OCI-LY3 (cell line): Measurements from ENCODE around the gene PHACTR3.

Experiments used
- H2AFZ ChIP-seq: fragments of 200-600, 300-600 bp; shearing (Covaris generic); 2 replicates; pipeline ENCODE4 v1.6.0; 2014; ENCODE audit warnings: antibody characterized with exemption, low read depth, low read length
- H3K27ac ChIP-seq: fragments of 200-600, 300-600 bp; sonication (generic); 2 replicates; pipeline ENCODE4 v1.5.1; 2014; ENCODE audit warnings: mild to moderate bottlenecking, low read length, moderate library complexity, mixed read lengths
- H3K27me3 ChIP-seq: fragments of 200-600, 300-600 bp; sonication (generic); 2 replicates; pipeline ENCODE4 v1.6.1; 2014; ENCODE audit warnings: low read depth, low read length, mixed read lengths
- H3K36me3 ChIP-seq: fragments of 200-600, 300-600 bp; sonication (generic); replicated peaks from 2 replicates; pipeline ENCODE3; 2014; ENCODE audit warnings: low read depth, low read length, mixed read lengths
- H3K4me1 ChIP-seq: fragments of 300-600, 200-600 bp; sonication (generic); 2 replicates; pipeline ENCODE4 v1.6.1; 2014; ENCODE audit warnings: low read length, mixed read lengths
- H3K4me2 ChIP-seq: fragments of 200-600, 300-600 bp; sonication (generic); 2 replicates; pipeline ENCODE4 v1.6.1; 2014; ENCODE audit warnings: low read length, mixed read lengths
- H3K4me3 ChIP-seq: fragments of 300-600, 200-600 bp; sonication (generic); 2 replicates; pipeline ENCODE4 v1.5.1; 2014; ENCODE audit warnings: antibody characterized with exemption, mild to moderate bottlenecking, low read length, moderate library complexity
- H3K79me2 ChIP-seq: fragments of 300-600, 200-600 bp; shearing (Covaris generic); 2 replicates; pipeline ENCODE4 v1.6.1; 2014; ENCODE audit warnings: mild to moderate bottlenecking, low read length, mixed read lengths
- H3K9ac ChIP-seq: fragments of 300-600, 200-600 bp; shearing (Covaris generic); 2 replicates; pipeline ENCODE4 v1.6.0; 2014; ENCODE audit warnings: mild to moderate bottlenecking, low read length, moderate library complexity
- H3K9me3 ChIP-seq: fragments of 200-600, 300-600 bp; shearing (Covaris generic); 2 replicates; pipeline ENCODE4 v1.6.1; 2014; ENCODE audit warnings: low read length, mixed read lengths; ENCODE audit not compliant: insufficient read depth
- H4K20me1 ChIP-seq: fragments of 200-600, 300-600 bp; sonication (generic); 2 replicates; pipeline ENCODE4 v1.6.1; 2016; ENCODE audit warnings: low read length, mixed read lengths; ENCODE audit not compliant: insufficient read depth
- CTCF ChIP-seq: fragments of 200-600, 300-600 bp; sonication (generic); IDR thresholded peaks from 2 replicates; pipeline ENCODE4 v1.5.1; 2014; ENCODE audit warnings: antibody characterized with exemption, low read length, low read depth
- EZH2phosphoT487 ChIP-seq: fragments of 200-600 bp; shearing (Covaris generic); IDR thresholded peaks from 2 replicates; pipeline ENCODE4 v1.6.1; 2018; ENCODE audit warnings: antibody characterized with exemption, mixed run types, low read depth

PHACTR3 gene

DNA sequence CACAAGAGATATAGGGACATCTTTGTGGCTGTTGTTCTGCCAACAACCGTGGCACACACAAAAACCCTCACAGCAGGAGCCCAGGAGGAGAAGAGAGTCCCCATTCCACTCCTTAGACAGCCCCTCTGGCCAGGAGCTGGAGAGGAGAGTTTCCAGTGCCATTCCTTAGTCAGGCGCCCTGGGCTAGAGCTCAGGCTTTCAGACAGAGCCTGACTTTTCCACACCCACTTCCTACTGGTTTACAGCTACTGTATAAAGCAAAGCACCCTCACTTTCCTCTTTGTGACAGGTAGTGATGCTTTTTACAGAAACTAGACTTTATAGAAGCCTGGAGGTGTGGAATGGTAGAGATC lies 183.2 kb downstream of the PHACTR3 start:
- no peak overlapping the region for H3K4me3 ChIP-seq
- no peaks in the 10 kb centered on the region for H4K20me1 ChIP-seq
- no peak for TF ChIP-seq EZH2phosphoT487
- no peak overlapping the region for H2AFZ ChIP-seq
- H3K9me3 ChIP-seq: no peaks in the 10 kb centered on the region
- H3K36me3 ChIP-seq: no peaks in the 10 kb centered on the region
- no peak overlapping the region for H3K4me2 ChIP-seq
- no peak overlapping the region for H3K27ac ChIP-seq
- H3K4me1 ChIP-seq: no peaks in the 10 kb centered on the region
- no peak overlapping the region for H3K9ac ChIP-seq
- H3K27me3 ChIP-seq: peaks cover 45% of the 10 kb centered on the region
- no peaks in the 10 kb centered on the region for H3K79me2 ChIP-seq

DNA sequence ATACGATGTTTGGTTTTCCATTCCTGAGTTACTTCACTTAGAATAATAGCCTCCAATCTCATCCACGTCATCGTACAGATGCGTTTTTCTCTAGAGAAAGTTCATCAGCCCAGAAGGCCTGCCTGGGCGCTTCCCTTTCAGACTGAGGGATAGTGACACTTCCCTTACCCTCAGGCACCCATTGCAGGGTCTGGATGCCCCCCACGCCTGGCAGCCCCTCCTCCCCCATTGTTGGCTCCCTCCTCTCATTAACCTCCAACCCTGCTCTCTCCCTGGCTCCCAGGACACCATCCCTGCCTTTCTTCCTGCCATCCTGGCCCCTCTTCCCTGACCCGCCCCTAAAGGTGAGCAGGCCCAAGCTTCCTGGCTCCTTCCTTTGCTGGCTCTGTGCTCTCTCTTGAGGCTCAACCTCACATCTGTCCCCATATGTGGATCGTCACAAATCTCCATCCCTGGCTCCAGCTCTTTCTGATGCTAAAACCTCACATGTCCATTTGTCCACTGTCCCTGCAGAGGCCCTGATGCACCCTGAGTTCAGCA lies 183.9 kb downstream of the PHACTR3 start:
- Histone ChIP-seq H3K27me3 (peaks cover 45% of the 10 kb centered on the region), H3K4me1 (no peaks in the 10 kb centered on the region), H3K9me3 (no peaks in the 10 kb centered on the region), H3K27ac (no peak overlapping the region), H2AFZ (no peak overlapping the region), H4K20me1 (no peaks in the 10 kb centered on the region), H3K4me2 (no peak overlapping the region), H3K4me3 (no peak overlapping the region), H3K36me3 (no peaks in the 10 kb centered on the region), H3K79me2 (no peaks in the 10 kb centered on the region), H3K9ac (no peak overlapping the region)
- no peak for TF ChIP-seq EZH2phosphoT487
- TF ChIP-seq CTCF: no peak

DNA sequence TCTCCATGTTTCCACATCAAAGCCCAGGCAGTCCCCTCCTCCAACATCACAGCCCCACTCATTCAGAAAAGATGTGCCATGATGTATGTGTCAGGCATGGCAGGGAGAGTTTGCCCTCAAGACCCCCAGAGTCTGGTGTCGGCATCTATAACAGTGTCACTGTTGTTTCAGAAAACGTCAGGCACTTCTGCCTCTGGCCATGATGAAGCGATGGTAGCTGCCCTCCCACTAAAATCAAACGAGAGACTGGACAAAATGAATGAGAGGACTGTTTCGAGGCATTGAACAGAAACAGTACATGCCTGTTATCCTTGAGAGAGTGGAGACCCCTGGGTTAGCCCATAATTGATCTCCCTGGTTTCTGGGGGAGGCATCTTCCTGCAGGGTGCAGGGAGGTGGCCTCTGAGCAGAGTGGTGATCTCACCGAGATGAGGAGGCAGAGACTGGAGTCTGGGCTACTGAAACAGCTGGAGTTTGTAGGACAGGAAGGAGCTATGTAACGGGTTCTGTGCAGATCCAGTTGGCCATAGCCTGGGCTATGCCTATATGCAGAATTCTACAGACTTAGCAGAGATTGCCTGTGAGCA lies 184.6 kb downstream of the PHACTR3 start:
- TF ChIP-seq EZH2phosphoT487 (no peak), CTCF (no peak)
- Histone ChIP-seq H3K4me2 (no peak overlapping the region), H3K4me3 (no peak overlapping the region), H3K27ac (no peak overlapping the region), H3K9me3 (no peaks in the 10 kb centered on the region), H3K36me3 (no peaks in the 10 kb centered on the region), H4K20me1 (no peaks in the 10 kb centered on the region), H3K9ac (no peak overlapping the region), H2AFZ (no peak overlapping the region), H3K79me2 (no peaks in the 10 kb centered on the region), H3K27me3 (peaks cover 45% of the 10 kb centered on the region), H3K4me1 (no peaks in the 10 kb centered on the region)

DNA sequence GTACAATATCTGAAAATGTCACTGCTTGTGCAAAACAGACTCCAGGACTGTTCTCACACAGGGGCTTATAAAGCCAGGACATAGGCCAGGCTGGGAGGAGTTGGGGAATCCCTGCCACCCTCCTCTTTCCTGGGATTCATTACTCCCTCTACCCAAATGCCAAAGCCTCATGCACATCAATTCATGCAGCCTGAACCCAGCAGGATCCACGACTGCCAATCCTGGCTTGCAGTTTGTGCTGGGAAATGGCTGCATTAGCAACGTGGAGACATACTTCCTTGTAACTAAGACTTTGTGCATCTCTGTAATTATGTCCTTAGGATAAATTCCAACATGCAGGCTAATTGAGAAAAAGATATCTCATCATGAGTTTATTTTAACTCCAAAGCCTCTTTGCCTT lies 185.3 kb downstream of the PHACTR3 start:
- H3K9me3 ChIP-seq: no peaks in the 10 kb centered on the region
- no peaks in the 10 kb centered on the region for H3K79me2 ChIP-seq
- H3K27me3 ChIP-seq: peaks cover 45% of the 10 kb centered on the region
- H3K9ac ChIP-seq: no peak overlapping the region
- no peak overlapping the region for H3K27ac ChIP-seq
- H4K20me1 ChIP-seq: no peaks in the 10 kb centered on the region
- H3K4me1 ChIP-seq: no peaks in the 10 kb centered on the region
- no peak overlapping the region for H2AFZ ChIP-seq
- H3K36me3 ChIP-seq: no peaks in the 10 kb centered on the region
- H3K4me2 ChIP-seq: no peak overlapping the region
- H3K4me3 ChIP-seq: no peak overlapping the region
- TF ChIP-seq EZH2phosphoT487: no peak
- TF ChIP-seq CTCF: no peak
